GM21825 (cell line): ENCODE results near the gene CSTB.

Experiments
- ATAC-seq: cut with Tn5 transposase; IDR thresholded peaks from one replicate; pipeline ENCODE4 v1.9.1; 2021; ENCODE audit warnings: mild to moderate bottlenecking, moderate library complexity; ENCODE audit not compliant: unreplicated experiment

The CSTB gene

GRCh38 chr21:43752758-43753438 is 23.2 kb downstream of the CSTB start:
- ATAC-seq: no peak

DNA sequence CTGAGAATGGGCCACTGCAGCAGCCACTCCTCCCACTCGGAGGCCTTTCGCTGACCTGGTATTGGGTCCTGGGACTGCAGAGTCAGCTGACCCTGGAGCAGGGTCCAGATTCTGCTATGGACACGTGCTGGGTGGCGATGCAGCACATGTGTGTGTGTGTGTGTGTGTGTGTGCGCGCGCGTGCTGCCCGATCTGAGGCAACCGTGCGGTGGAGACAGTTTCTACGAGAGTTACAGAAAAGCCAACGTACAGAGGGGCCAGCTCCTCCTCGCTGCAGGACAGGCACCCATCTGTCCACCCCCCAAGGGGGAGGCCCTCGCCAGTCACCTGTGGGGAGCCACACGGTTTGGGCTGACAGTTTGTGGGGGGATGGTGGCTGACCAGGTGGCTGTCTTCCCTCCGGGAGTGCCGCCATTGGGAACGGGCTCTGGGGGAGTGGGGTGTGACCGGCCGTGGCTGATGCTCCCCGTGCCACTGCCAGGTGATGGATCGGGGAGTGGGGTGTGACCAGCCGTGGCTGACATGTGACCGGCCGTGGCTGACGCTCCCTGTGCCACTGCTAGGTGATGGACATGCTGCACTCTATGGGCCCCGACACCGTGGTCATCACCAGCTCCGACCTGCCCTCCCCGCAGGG is 24.0 kb downstream of the CSTB start:
- no peak for ATAC-seq

- no peak for ATAC-seq
Observed at GRCh38 chr21:43750339-43751033, 25.6 kb downstream of the CSTB start.

DNA sequence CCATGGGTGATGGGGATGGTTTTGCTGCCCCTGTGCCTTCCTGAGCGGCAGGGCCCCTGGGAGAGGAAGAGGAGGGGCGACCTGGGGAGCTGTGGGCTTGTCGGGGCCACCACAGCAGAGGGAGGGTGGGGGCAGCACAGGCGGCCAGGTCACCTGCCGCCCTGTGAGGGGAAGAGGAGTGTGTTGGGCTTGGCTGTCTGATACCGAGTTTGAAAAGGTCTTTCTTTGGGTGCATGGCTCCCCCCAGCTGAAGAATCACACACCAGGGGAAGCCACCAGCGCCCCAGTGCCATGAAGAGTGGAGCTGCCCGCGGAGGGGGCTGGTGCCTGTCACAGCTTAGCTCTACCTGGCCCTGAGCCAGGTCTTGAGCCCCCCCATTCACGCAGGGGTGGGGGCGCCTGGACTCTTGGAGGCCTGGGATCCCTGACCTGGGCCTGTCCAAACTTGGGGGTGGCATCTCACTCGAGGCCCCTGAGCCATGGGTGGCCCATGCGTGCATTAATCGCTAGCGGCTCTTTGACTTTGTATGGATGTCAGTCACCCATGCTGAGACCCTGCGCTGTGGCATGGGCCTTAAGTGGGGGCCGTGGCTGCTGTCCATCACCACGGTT is 26.4 kb downstream of the CSTB start:
- ATAC-seq: no peak

GRCh38 chr21:43748622-43749021 is 27.5 kb downstream of the CSTB start:
- no peak for ATAC-seq

DNA sequence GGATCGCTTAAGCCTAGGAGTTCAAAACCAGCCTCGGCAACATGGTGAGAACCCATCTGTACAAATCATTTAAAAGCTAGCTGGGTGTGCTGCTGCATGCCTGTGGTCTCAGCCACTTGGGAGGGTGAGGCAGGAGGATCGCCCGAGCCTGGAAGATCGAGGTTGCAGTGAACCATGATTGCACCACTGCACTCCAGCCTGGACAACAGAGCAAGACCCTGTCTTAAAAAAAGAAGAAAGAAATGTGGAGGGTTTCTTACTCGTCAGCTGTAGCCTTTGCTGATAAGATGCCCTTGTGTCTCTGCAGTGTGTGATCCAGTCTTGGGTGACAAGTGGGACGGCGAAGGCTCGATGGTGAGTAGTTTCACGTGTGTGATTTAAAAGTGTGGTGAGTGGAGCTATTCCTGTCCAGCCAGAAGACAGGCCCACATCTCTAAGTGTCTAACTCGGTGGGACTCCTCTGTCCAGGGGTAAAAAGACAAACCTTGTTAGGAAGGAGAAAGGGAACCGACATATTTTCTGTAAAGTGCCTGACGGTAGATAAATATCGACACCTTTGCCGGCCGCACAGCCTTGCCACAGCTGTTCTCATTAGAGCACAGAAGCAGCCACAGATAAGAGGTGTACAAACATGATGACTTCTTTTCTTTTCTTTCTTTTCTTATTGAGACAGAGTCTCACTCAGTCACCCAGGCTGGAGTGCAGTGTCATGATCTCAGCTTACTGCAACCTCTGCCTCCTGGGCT is 30.2 kb downstream of the CSTB start:
- no peak for ATAC-seq

- no peak for ATAC-seq
Observed at GRCh38 chr21:43744725-43745124, 31.4 kb downstream of the CSTB start.

DNA sequence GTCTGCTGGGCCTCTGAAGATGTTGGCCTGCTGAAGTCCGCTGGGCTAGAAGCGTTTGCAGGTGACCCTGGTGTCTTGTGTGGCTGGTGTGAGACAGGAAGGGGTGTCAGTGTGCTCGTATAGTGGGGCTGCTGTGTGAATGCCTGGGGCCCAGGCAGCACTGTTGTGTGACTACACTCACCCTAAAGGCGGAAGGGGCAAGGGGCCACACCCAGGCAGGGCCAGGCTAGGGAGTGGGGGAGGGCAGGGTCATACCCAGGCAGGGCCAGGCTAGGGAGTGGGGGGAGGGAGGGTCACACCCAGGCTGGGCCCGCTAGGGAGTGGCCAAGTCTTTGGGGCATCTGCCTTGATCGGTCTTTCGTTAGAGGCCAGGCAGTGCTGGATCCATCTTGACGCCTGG is 32.2 kb downstream of the CSTB start:
- ATAC-seq: no peak

DNA sequence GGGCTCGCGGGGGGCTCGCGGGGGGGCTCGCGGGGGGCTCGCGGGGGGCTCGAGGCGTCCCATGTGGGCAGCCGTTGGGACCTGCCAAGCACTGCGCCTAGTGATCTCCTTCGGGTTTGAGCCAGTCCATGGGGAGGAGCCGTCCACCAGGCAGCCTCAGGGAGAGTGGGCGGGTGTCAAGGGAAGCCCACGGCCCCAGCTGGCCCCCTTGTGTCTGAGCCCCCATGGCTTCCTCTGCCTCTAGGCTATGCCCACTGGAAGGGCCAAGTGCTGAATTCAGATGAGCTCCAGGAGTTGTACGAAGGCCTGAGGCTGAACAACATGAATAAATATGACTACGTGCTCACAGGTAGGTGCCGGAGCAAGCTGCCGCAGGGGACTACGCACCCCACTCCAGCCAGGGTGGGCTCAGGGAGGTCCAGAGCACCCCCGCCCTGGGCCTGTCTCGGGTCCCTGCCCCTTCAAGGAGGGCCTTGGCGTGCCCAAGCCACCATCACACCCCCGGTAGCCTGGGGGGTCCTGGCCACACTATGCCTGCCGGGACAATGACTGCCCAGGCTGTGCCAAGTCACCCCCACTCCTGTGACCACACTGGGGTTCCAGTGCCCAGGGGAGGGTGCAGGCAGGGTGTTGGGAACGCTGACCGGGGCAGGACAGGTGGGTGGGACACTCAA is 34.5 kb downstream of the CSTB start:
- no peak for ATAC-seq

DNA sequence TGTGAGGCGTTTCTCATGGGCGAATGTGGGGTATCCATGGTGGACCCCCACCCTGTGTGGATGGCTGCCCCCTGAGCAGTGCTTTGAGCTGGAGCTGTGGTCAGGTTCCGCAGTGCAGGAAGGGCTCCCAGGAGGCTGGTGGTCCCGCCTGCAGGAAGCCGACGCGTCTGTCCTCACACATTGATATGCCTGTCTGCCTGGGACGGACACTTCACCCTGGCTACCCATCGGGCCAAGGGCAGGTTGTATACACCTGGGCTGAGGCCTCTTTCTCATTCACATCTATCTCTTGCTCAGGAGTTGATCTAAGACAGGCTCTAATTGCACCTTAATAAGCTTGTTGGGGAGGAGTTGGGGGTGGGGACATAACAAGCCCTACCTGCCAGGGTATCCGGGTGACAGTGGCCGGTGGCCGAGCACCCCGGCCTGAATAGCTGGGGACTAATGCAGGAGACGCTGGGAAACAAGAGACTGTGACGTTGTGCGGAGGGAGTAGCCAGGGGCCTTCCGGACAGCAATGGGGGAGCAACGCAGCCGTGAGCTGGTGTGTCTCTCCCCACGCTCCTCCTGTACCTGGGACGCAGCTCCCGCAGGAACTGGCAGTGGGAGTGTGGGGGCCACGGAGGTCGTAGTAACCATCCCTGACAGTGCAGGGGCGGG is 35.5 kb downstream of the CSTB start:
- ATAC-seq: no peak

- ATAC-seq: no peak
Observed at GRCh38 chr21:43739621-43740435, 36.3 kb downstream of the CSTB start.

GRCh38 chr21:43737158-43737950 is 38.8 kb downstream of the CSTB start:
- ATAC-seq: no peak

GRCh38 chr21:43736224-43736883 is 39.8 kb downstream of the CSTB start:
- no peak for ATAC-seq

DNA sequence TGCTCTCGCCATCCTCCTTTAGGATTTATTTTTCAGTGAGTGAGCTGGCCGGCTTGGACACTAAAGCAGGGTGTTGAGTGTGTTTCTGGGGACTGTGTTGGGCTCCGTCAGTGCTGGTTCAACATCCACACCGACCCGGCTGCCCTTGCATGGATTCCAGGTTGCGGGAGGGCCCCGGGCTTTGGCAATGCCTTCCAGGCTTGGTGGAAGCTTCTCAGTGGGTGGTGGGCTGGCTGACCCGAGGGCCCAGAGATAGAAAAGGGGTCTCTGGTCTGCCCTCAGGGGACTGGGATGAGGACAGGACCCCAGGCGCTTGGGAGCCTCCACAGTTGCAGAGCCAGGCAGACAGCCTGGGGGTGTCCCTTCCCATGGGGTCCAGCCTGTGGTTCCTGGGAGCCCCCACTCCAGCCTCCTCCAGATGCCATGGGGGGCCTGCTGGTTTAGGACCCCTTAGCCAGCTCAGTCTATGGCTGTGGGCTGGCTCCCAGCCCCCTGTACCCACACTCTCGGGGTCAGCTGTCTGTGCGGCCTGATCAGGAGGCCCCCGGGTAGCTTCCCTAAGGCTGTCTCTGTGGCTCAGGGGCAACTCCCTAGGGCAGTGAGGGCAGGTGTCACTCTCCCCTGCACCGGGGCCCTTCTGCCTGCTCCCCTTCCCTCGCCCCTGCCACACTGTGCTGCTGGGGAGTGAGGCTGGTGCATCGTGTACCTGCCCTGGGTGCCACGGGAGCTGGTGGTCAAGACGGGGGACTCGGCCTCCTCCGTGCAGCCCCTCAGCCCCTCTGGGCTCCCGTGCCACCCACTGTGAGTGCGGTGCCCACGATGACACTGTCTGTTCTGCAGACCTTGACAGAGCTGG is 40.6 kb downstream of the CSTB start:
- ATAC-seq: no peak

DNA sequence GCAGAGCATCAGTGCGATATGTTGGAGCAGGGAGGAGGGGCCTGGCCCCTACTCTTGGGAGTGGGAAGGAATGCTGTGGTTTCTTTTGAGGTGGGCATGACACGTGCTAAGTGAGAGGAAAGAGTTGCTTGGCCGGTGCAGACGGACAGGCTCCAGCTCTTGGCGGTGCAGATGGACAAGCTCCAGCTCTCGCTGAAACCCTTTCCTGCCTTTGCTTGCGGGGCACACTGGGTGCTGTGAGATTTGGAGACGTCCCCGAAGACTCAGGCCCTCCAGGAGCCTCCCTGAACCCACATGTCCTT is 41.2 kb downstream of the CSTB start:
- no peak for ATAC-seq

DNA sequence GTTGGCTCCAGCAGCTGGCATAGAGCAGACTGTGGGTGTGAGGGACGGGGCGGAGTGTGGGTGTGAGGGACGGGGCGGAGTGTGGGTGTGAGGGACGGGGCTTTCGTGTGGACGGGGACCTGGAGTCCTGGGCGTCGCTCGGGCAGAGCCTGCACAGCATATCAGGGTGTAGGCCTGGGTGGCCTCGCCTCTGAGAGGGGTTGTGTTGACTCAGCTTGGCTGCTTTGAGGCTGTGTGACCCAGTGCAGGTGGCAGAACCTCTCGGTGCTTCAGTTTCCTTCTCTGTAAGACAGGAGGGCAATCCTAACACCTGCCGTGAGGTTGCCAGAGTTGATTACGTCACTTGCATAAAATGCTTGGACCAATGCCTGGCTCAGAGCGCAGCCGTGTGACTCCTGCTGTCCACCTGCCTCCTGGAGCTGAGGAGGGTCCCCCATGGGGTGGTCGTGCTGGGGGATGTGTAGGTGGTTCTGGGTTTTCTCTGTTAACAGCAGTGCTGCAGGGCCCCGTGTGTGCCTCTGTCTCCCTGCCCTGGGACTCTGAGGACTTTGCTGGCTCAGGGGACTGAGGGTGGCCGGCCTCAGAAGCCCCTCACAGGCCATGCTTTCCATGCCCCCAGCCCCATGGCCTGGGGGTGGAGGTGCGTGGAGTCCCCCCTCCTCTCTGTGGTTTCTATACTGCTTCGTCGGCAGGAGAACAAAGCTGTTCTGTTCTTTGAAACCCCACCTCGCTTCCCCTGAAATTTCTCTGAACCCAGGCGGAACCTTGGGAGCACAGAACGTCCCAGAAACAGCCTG is 41.8 kb downstream of the CSTB start:
- ATAC-seq: no peak
